ENCODE results near the gene TAF4.

The TAF4 gene

DNA sequence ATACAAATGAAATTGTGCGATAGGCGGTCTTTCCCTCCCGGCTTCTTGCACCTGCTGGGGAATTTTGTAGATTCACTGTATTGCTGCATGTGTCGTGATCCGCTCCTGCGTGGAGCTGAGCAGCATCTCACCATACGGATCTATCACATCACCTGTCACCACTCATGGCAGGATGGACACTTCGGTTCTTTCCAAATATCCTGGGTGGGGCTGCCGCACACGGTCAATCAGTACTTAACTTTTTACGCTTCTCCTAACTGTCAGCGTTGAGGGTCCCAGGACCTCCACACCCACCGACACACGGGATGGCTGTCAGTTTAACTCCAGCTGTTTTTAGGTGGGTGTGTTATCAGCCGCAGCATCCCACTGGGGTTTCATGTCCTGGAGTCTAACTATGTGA, 19.2 kb downstream of the TAF4 start:
- no peaks in the 10 kb centered on the region for H3K9me3 ChIP-seq (replicated peaks; ENCODE audit: insufficient read depth, low read length)
- no peak overlapping the region for H3K4me3 ChIP-seq (ENCODE audit: low read length)
- no peak overlapping the region for H3K27ac ChIP-seq (ENCODE audit: low read length)
- no peaks in the 10 kb centered on the region for H3K9me2 ChIP-seq (replicated peaks; ENCODE audit: insufficient read depth, low read length)
- H3K36me3 ChIP-seq (replicated peaks; ENCODE audit: insufficient read depth, low read length) = no peaks in the 10 kb centered on the region
- no peaks in the 10 kb centered on the region; the same call in 1 of the 2 replicates for H4K20me1 ChIP-seq (ENCODE audit: insufficient read depth, low read length)
- TF ChIP-seq EZH2phosphoT487 (IDR thresholded peaks at IDR 0.05; ENCODE audit: low read length) (no peak), EZH2 (optimal IDR thresholded peaks at IDR 0.05; ENCODE audit: low read depth, low read length) (no peak)
- TF ChIP-seq, protein P1, sequence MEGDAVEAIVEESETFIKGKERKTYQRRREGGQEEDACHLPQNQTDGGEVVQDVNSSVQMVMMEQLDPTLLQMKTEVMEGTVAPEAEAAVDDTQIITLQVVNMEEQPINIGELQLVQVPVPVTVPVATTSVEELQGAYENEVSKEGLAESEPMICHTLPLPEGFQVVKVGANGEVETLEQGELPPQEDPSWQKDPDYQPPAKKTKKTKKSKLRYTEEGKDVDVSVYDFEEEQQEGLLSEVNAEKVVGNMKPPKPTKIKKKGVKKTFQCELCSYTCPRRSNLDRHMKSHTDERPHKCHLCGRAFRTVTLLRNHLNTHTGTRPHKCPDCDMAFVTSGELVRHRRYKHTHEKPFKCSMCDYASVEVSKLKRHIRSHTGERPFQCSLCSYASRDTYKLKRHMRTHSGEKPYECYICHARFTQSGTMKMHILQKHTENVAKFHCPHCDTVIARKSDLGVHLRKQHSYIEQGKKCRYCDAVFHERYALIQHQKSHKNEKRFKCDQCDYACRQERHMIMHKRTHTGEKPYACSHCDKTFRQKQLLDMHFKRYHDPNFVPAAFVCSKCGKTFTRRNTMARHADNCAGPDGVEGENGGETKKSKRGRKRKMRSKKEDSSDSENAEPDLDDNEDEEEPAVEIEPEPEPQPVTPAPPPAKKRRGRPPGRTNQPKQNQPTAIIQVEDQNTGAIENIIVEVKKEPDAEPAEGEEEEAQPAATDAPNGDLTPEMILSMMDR (IDR thresholded peaks at IDR 0.05; ENCODE audit: low read length) = no peak
- H3F3A ChIP-seq (ENCODE audit: insufficient read depth, low read length) = no peaks in the 10 kb centered on the region
- no peak overlapping the region for H3K4me2 ChIP-seq (ENCODE audit: low read depth, low read length)
- H3K4me1 ChIP-seq (ENCODE audit: low read length) = no peaks in the 10 kb centered on the region
- no peak overlapping the region for H3K9ac ChIP-seq (ENCODE audit: low read length)
- no peaks in the 10 kb centered on the region for H3K27me3 ChIP-seq (replicated peaks; ENCODE audit: insufficient read depth, low read length)
- DNase-seq = no peak
- peaks cover 100% of the 10 kb centered on the region for H3K79me2 ChIP-seq (ENCODE audit: low read length)
- no peak overlapping the region for H2AFZ ChIP-seq (ENCODE audit: low read length)

GRCh38 chr20:62045529-62046285, 20.0 kb downstream of the TAF4 start:
- Histone ChIP-seq H3K9ac (ENCODE audit: low read length) (no peak overlapping the region), H2AFZ (ENCODE audit: low read length) (no peak overlapping the region), H3K27ac (ENCODE audit: low read length) (no peak overlapping the region), H3K79me2 (ENCODE audit: low read length) (peaks cover 100% of the 10 kb centered on the region), H3K4me3 (ENCODE audit: low read length) (no peak overlapping the region), H3K27me3 (replicated peaks; ENCODE audit: insufficient read depth, low read length) (no peaks in the 10 kb centered on the region), H3K4me1 (ENCODE audit: low read length) (no peaks in the 10 kb centered on the region), H4K20me1 (ENCODE audit: insufficient read depth, low read length) (no peaks in the 10 kb centered on the region; the same call in 1 of the 2 replicates), H3K4me2 (ENCODE audit: low read depth, low read length) (no peak overlapping the region), H3K36me3 (replicated peaks; ENCODE audit: insufficient read depth, low read length) (no peaks in the 10 kb centered on the region), H3K9me3 (replicated peaks; ENCODE audit: insufficient read depth, low read length) (no peaks in the 10 kb centered on the region), H3F3A (ENCODE audit: insufficient read depth, low read length) (no peaks in the 10 kb centered on the region), H3K9me2 (replicated peaks; ENCODE audit: insufficient read depth, low read length) (no peaks in the 10 kb centered on the region)
- no peak for DNase-seq
- TF ChIP-seq, protein P1 (IDR thresholded peaks at IDR 0.05; ENCODE audit: low read length) = no peak
- TF ChIP-seq EZH2 (optimal IDR thresholded peaks at IDR 0.05; ENCODE audit: low read depth, low read length) (no peak), EZH2phosphoT487 (IDR thresholded peaks at IDR 0.05; ENCODE audit: low read length) (no peak)

GRCh38 chr20:62045118-62045517, 20.6 kb downstream of the TAF4 start:
- no peak for DNase-seq
- no peaks in the 10 kb centered on the region; the same call in 1 of the 2 replicates for H4K20me1 ChIP-seq (ENCODE audit: insufficient read depth, low read length)
- no peak overlapping the region for H3K4me3 ChIP-seq (ENCODE audit: low read length)
- no peak overlapping the region for H2AFZ ChIP-seq (ENCODE audit: low read length)
- no peak for TF ChIP-seq EZH2phosphoT487 (IDR thresholded peaks at IDR 0.05; ENCODE audit: low read length)
- no peak for TF ChIP-seq EZH2 (optimal IDR thresholded peaks at IDR 0.05; ENCODE audit: low read depth, low read length)
- TF ChIP-seq, protein P1 (IDR thresholded peaks at IDR 0.05; ENCODE audit: low read length) = no peak
- H3K4me1 ChIP-seq (ENCODE audit: low read length) = no peaks in the 10 kb centered on the region
- no peaks in the 10 kb centered on the region for H3K36me3 ChIP-seq (replicated peaks; ENCODE audit: insufficient read depth, low read length)
- peaks cover 100% of the 10 kb centered on the region for H3K79me2 ChIP-seq (ENCODE audit: low read length)
- no peaks in the 10 kb centered on the region for H3K9me3 ChIP-seq (replicated peaks; ENCODE audit: insufficient read depth, low read length)
- no peak overlapping the region for H3K4me2 ChIP-seq (ENCODE audit: low read depth, low read length)
- no peak overlapping the region for H3K9ac ChIP-seq (ENCODE audit: low read length)
- H3F3A ChIP-seq (ENCODE audit: insufficient read depth, low read length) = no peaks in the 10 kb centered on the region
- no peaks in the 10 kb centered on the region for H3K27me3 ChIP-seq (replicated peaks; ENCODE audit: insufficient read depth, low read length)
- H3K27ac ChIP-seq (ENCODE audit: low read length) = no peak overlapping the region
- no peaks in the 10 kb centered on the region for H3K9me2 ChIP-seq (replicated peaks; ENCODE audit: insufficient read depth, low read length)
